ENCODE measurements around the gene PTPRR. TPM values are rescaled to one million over a fixed set of nuclear protein-coding genes. Genes with fewer than 3 reads are reported as not detected.
"Not testable (repeated sequence)": the region's sequence is repeated elsewhere in the genome, so short reads cannot be mapped to it uniquely, and the experiment has no call there.

Gene PTPRR
- total RNA-seq, 4 donors from 2014 or later, result not detected

- no peaks in the 10 kb centered on the region for H3K36me3 ChIP-seq
- no peak for TF ChIP-seq POLR2A (IDR thresholded peaks at IDR 0.05)
- no peak for TF ChIP-seq POLR2AphosphoS5 (IDR thresholded peaks at IDR 0.05)
- TF ChIP-seq CTCF (IDR thresholded peaks at IDR 0.05), result no peak
- no peak for TF ChIP-seq EP300 (IDR thresholded peaks at IDR 0.05)
- no peak overlapping the region for H3K27ac ChIP-seq
- WGBS, result 81% methylated on average over 4 of the region's 4 CpGs
- H3K27me3 ChIP-seq, result no peaks in the 10 kb centered on the region
- H3K4me1 ChIP-seq, result no peaks in the 10 kb centered on the region
- H3K9me3 ChIP-seq, result no peaks in the 10 kb centered on the region
- DNase-seq (ENCODE audit: low spot score in 2 of 2), result no peak
- no peak overlapping the region for H3K4me3 ChIP-seq
Measured at GRCh38 chr12:70813559-70813958, 107.0 kb downstream of the PTPRR start.

DNA sequence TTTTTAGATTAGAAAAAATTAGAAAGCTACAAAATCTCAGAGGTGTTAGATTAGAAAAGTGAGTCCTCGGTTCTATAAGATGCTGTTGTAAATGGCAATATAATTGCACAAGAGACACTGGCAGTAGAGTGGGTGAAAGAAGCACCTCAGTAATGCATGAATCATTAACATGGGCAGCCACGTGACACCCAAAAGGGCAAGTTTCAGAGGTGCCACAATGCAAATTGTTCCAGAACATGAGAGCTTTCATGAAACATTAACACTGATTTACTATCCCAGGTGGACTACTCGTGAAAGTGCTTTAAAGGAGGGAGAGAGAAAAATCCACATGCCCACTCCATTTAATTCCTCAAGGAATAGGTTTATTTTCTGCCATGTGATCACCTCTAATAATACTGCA is 108.4 kb downstream of the PTPRR start:
- H3K36me3 ChIP-seq, result no peaks in the 10 kb centered on the region
- no peak for TF ChIP-seq POLR2A (IDR thresholded peaks at IDR 0.05)
- no peak for TF ChIP-seq EP300 (IDR thresholded peaks at IDR 0.05)
- TF ChIP-seq POLR2AphosphoS5 (IDR thresholded peaks at IDR 0.05), result no peak
- no peak for TF ChIP-seq CTCF (IDR thresholded peaks at IDR 0.05)
- no peak for DNase-seq (ENCODE audit: low spot score in 2 of 2)
- 68% methylated on average over 3 of the region's 3 CpGs for WGBS
- H3K9me3 ChIP-seq, result no peaks in the 10 kb centered on the region
- H3K4me3 ChIP-seq, result no peak overlapping the region
- H3K27me3 ChIP-seq, result no peaks in the 10 kb centered on the region
- no peaks in the 10 kb centered on the region for H3K4me1 ChIP-seq
- no peak overlapping the region for H3K27ac ChIP-seq

DNA sequence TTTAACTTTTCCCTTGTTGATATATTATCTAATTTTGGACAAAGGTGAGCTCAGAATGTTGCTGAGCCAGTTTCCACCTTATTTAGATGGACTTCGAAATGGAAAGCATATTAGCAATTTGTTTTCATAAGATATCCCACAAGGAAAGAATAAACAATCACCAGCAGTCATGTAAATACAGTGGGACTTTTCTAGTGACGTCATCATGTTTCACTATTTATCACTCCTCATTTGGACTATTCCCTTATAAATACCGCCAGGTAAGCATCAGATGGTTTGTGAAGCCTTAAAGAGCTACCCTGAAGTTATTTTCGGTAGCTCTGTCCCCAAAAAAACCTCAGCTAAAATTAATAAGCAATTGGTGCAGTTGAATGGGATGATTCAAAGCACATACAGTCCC is 110.7 kb downstream of the PTPRR start:
- Histone ChIP-seq H3K27ac (no peak overlapping the region), H3K9me3 (no peaks in the 10 kb centered on the region), H3K4me1 (no peaks in the 10 kb centered on the region), H3K36me3 (no peaks in the 10 kb centered on the region), H3K27me3 (no peaks in the 10 kb centered on the region), H3K4me3 (no peak overlapping the region)
- DNase-seq (ENCODE audit: low spot score in 2 of 2), result no peak
- TF ChIP-seq EP300 (IDR thresholded peaks at IDR 0.05) (no peak), CTCF (IDR thresholded peaks at IDR 0.05) (no peak), POLR2A (IDR thresholded peaks at IDR 0.05) (no peak), POLR2AphosphoS5 (IDR thresholded peaks at IDR 0.05) (no peak)
- 89% methylated on average over 4 of the region's 4 CpGs for WGBS

- WGBS, result 35% methylated on average over 2 of the region's 2 CpGs
- not testable (repeated sequence) for DNase-seq (ENCODE audit: low spot score in 2 of 2); H3K9me3 ChIP-seq; H3K27me3 ChIP-seq; H3K36me3 ChIP-seq; H3K4me3 ChIP-seq; H3K4me1 ChIP-seq; H3K27ac ChIP-seq
Measured at GRCh38 chr12:70807993-70808392, 112.5 kb downstream of the PTPRR start.

GRCh38 chr12:70806827-70807226 is 113.7 kb downstream of the PTPRR start:
- no peak overlapping the region for H3K27ac ChIP-seq
- no peaks in the 10 kb centered on the region for H3K27me3 ChIP-seq
- H3K9me3 ChIP-seq, result no peaks in the 10 kb centered on the region
- no peak for DNase-seq (ENCODE audit: low spot score in 2 of 2)
- no peaks in the 10 kb centered on the region for H3K4me1 ChIP-seq
- WGBS, result 88% methylated on average over 1 of the region's 1 CpG
- no peak overlapping the region for H3K4me3 ChIP-seq
- TF ChIP-seq EP300 (IDR thresholded peaks at IDR 0.05) (no peak), POLR2AphosphoS5 (IDR thresholded peaks at IDR 0.05) (no peak), POLR2A (IDR thresholded peaks at IDR 0.05) (no peak), CTCF (IDR thresholded peaks at IDR 0.05) (no peak)
- no peaks in the 10 kb centered on the region for H3K36me3 ChIP-seq

DNA sequence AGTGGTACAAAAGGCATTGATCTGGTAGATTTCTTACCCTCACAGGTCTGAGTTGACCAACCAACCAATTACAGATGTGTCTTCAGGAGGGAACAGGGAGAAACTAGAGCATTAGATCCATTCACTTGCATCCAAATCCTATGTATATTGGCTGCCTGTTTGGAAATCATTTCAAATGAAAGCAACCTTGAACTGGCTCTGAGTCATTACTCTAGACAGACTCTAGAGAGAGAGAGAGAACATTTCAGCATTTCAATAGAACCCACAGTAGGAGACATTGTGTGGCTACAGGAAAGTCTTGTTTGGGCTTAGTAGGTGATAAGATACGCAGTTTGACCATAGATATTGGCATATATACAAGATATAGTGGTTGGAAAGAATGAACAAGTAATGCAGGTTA is 114.5 kb downstream of the PTPRR start:
- no peak for DNase-seq (ENCODE audit: low spot score in 2 of 2)
- TF ChIP-seq CTCF (IDR thresholded peaks at IDR 0.05) (no peak), EP300 (IDR thresholded peaks at IDR 0.05) (no peak), POLR2AphosphoS5 (IDR thresholded peaks at IDR 0.05) (no peak), POLR2A (IDR thresholded peaks at IDR 0.05) (no peak)

More for the DNA sequence above, 114.5 kb downstream of the PTPRR start:
- Histone ChIP-seq H3K36me3 (no peaks in the 10 kb centered on the region), H3K4me3 (no peak overlapping the region), H3K27ac (no peak overlapping the region), H3K27me3 (no peaks in the 10 kb centered on the region), H3K4me1 (no peaks in the 10 kb centered on the region), H3K9me3 (no peaks in the 10 kb centered on the region)
- 75% methylated on average over 1 of the region's 1 CpG for WGBS

All from suprapubic skin (tissue), 4 donors.